GM18858 (cell line): ENCODE measurements around the gene CACNG7.

ENCODE experiments used
- ATAC-seq: cut with Tn5 transposase; IDR thresholded peaks from one replicate; pipeline ENCODE4 v1.9.1; 2021; ENCODE audit not compliant: unreplicated experiment

The CACNG7 gene

GRCh38 chr19:53951436-53951835 lies 42.4 kb downstream of the CACNG7 start:
- ATAC-seq = no peak

GRCh38 chr19:53951947-53952346 lies 42.9 kb downstream of the CACNG7 start:
- ATAC-seq = no peak

- ATAC-seq = no peak
Observed at GRCh38 chr19:53953383-53953782, 44.3 kb downstream of the CACNG7 start.

GRCh38 chr19:53957448-53958167 lies 48.5 kb downstream of the CACNG7 start:
- no peak for ATAC-seq

- no peak for ATAC-seq
Observed at GRCh38 chr19:53958168-53958571, 49.1 kb downstream of the CACNG7 start.

GRCh38 chr19:53958823-53959757 lies 50.0 kb downstream of the CACNG7 start:
- ATAC-seq = no peak

- ATAC-seq = no peak
Observed at GRCh38 chr19:53960187-53960586, 51.1 kb downstream of the CACNG7 start.

GRCh38 chr19:53960886-53961285 lies 51.8 kb downstream of the CACNG7 start:
- no peak for ATAC-seq

- no peak for ATAC-seq
Observed at GRCh38 chr19:53961523-53962356, 52.7 kb downstream of the CACNG7 start.

- no peak for ATAC-seq
Observed at GRCh38 chr19:53962887-53963431, 53.9 kb downstream of the CACNG7 start, which contains the start of gene CACNG8. Gene CACNG8, plus strand, starts transcription at chr19:53962937.

GRCh38 chr19:53965091-53965490 lies 56.0 kb downstream of the CACNG7 start:
- no peak for ATAC-seq

- no peak for ATAC-seq
Observed at GRCh38 chr19:53966931-53967330, 57.9 kb downstream of the CACNG7 start.

GRCh38 chr19:53969366-53969765 lies 60.3 kb downstream of the CACNG7 start:
- no peak for ATAC-seq

- ATAC-seq = no peak
Observed at GRCh38 chr19:53971673-53972072, 62.6 kb downstream of the CACNG7 start.

- ATAC-seq = no peak
Observed at GRCh38 chr19:53977429-53977990, 68.4 kb downstream of the CACNG7 start.

GRCh38 chr19:53977991-53978731 lies 69.1 kb downstream of the CACNG7 start:
- no peak for ATAC-seq

GRCh38 chr19:53978975-53979801 lies 70.1 kb downstream of the CACNG7 start:
- no peak for ATAC-seq

GRCh38 chr19:53980539-53981375 lies 71.7 kb downstream of the CACNG7 start:
- ATAC-seq = no peak
